ENCODE results near the gene FAM83E.

Gene FAM83E

DNA sequence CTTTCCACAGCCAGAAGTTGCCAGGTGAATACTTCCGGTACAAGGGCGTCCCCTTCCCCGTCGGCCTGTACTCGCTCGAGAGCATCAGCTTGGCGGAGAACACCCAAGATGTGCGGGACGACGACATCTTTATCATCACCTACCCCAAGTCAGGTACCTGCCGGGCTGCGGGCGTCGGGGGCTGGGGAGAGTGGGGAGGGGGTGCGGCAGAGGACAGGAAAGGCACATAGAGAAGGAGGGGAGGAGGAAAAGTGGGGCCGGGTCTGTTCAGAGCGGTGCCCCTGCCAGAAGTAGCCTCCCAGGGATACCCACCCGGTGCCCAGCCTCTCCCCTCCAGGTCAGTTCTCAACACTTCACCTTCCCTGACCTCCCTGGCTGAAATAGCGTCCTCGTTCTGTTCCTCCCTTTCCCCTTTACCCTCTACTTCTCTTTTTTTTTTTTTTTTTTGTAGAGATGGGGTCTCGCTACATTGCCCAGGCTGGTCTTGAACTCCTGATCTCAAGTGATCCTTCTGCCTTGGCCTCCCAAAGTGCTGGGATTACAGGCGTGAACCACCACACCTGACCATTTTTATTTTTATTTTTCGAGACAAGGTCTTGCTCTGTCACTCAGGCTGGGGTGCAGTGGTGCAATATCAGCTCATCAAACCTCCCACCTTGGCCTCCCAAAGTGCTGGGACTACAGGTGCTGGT lies 38.8 kb downstream of the FAM83E start:
- no peak for DNase-seq (ENCODE audit: low spot score)
- TF ChIP-seq, protein P1, sequence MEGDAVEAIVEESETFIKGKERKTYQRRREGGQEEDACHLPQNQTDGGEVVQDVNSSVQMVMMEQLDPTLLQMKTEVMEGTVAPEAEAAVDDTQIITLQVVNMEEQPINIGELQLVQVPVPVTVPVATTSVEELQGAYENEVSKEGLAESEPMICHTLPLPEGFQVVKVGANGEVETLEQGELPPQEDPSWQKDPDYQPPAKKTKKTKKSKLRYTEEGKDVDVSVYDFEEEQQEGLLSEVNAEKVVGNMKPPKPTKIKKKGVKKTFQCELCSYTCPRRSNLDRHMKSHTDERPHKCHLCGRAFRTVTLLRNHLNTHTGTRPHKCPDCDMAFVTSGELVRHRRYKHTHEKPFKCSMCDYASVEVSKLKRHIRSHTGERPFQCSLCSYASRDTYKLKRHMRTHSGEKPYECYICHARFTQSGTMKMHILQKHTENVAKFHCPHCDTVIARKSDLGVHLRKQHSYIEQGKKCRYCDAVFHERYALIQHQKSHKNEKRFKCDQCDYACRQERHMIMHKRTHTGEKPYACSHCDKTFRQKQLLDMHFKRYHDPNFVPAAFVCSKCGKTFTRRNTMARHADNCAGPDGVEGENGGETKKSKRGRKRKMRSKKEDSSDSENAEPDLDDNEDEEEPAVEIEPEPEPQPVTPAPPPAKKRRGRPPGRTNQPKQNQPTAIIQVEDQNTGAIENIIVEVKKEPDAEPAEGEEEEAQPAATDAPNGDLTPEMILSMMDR (conservative IDR thresholded peaks at IDR 0.05; ENCODE audit: low read depth), result no peak
- H3K27ac ChIP-seq, result no peak overlapping the region
- POLR2A ChIA-PET (ENCODE audit: low non-redundant PET), result no interaction called here
- CTCF ChIA-PET, result no interaction called here

GRCh38 chr19:48573163-48573505 lies 41.7 kb downstream of the FAM83E start:
- TF ChIP-seq, protein P1 (conservative IDR thresholded peaks at IDR 0.05; ENCODE audit: low read depth), result no peak
- peak overlapping the region; percentile 46 for H3K27ac ChIP-seq
- no peak for DNase-seq (ENCODE audit: low spot score)
- ChIA-PET CTCF (interaction anchor here (0.6 to 0.7 kb wide), 2 partner anchors 29 to 70 kb away, joined by 5 read pairs; no protein-coding TSS in a partner anchor), POLR2A (ENCODE audit: low non-redundant PET) (no interaction called here)

GRCh38 chr19:48571378-48572162 lies 43.3 kb downstream of the FAM83E start:
- POLR2A ChIA-PET (ENCODE audit: low non-redundant PET), result interaction anchor here (0.6 kb wide), 1 partner anchor 64 kb away, joined by 3 read pairs; no protein-coding TSS in a partner anchor
- no peak for DNase-seq (ENCODE audit: low spot score)
- TF ChIP-seq, protein P1 (conservative IDR thresholded peaks at IDR 0.05; ENCODE audit: low read depth), result no peak
- CTCF ChIA-PET, result interaction anchor here (1.1 kb wide), 1 partner anchor 17 kb away, joined by 3 read pairs; no protein-coding TSS in a partner anchor
- peak overlapping the region; percentile 46; the same call in 1 of the 2 replicates for H3K27ac ChIP-seq

DNA sequence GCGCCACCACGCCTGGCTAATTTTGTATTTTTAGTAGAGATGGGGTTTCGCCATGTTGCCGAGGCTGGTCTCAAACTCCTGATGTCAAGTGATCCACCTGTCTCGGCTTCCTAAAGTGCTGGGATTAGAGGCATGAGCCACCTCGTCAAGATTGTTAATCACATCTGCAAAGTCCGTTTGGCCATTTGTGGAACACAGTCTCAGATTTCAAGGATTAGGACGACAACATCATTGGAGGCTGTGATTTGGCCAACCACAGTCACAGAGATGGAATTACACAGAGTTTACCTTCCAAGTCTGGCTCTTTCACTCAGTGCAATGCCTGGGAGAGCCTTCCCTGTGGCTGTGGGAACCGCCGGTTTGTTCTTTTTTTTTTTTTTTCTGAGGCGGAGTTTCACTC lies 45.1 kb downstream of the FAM83E start:
- ChIA-PET CTCF (no interaction called here), POLR2A (ENCODE audit: low non-redundant PET) (no interaction called here)
- no peak for DNase-seq (ENCODE audit: low spot score)
- H3K27ac ChIP-seq, result 0 out of 2 replicates have a peak overlapping the region, but pooled peaks have one; percentile 5
- TF ChIP-seq, protein P1 (conservative IDR thresholded peaks at IDR 0.05; ENCODE audit: low read depth), result no peak

GRCh38 chr19:48568345-48568886 lies 46.5 kb downstream of the FAM83E start:
- CTCF ChIA-PET, result interaction anchor here (0.5 to 1.4 kb wide), 4 partner anchors 14 to 62 kb away, joined by 4 to 6 read pairs (median 4); no protein-coding TSS in a partner anchor
- peak overlapping the region; percentile 92 for H3K27ac ChIP-seq
- DNase-seq (ENCODE audit: low spot score), result peak; percentile 81
- TF ChIP-seq, protein P1 (conservative IDR thresholded peaks at IDR 0.05; ENCODE audit: low read depth), result no peak
- POLR2A ChIA-PET (ENCODE audit: low non-redundant PET), result no interaction called here

DNA sequence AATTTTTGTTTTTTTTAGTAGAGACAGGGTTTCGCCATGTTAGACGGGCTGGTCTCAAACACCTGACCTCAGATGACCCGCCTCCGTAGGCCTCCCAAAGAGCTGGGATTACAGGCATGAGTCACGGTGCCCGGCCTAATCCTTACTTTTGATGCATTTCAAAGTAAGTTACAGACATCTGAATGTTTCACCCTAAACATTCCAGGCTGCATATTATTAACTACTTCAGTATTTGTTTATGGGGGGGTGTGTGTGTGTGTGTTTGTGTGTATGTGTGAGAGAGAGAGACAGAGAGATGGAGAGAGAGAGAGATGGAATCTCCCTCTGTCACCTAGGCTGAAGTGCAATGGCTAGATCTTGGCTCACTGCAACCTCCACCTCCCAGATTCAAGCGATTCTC lies 49.8 kb downstream of the FAM83E start:
- no peak for DNase-seq (ENCODE audit: low spot score)
- POLR2A ChIA-PET (ENCODE audit: low non-redundant PET), result no interaction called here
- H3K27ac ChIP-seq, result peak overlapping the region; percentile 64
- TF ChIP-seq, protein P1 (conservative IDR thresholded peaks at IDR 0.05; ENCODE audit: low read depth), result no peak
- CTCF ChIA-PET, result interaction anchor here (0.6 kb wide), 1 partner anchor 24 kb away, joined by 3 read pairs; no protein-coding TSS in a partner anchor

Data from RWPE1 (cell line).